Breast epithelium (tissue), 3 donors: Measurements from ENCODE around the gene SIK3.

Experiments used
- CTCF ChIP-seq, 3 donors: fragments of 450-650 bp; IDR thresholded peaks; one replicate each; pipeline ENCODE4 v1.5.1; 2016 to 2017; ENCODE audit warnings: antibody characterized with exemption in 3 of 3, mild to moderate bottlenecking in 3 of 3, moderate library complexity in 3 of 3
- POLR2A ChIP-seq: fragments of 450-650 bp; IDR thresholded peaks from one replicate; pipeline ENCODE4 v1.6.1; 2016; ENCODE audit warnings: antibody characterized with exemption, mild to moderate bottlenecking, moderate library complexity
- POLR2AphosphoS5 ChIP-seq, 3 donors: sonication (generic); formaldehyde crosslinking; IDR thresholded peaks; one replicate each; pipeline ENCODE4 v1.6.1; 2017; ENCODE audit warnings: antibody characterized with exemption in 3 of 3

- no peak for TF ChIP-seq CTCF (IDR thresholded peaks at IDR 0.05)
- no peak for TF ChIP-seq POLR2A
- TF ChIP-seq POLR2AphosphoS5 (IDR thresholded peaks at IDR 0.05), result no peak
Observed at GRCh38 chr11:116830184-116830912, 267.9 kb downstream of the SIK3 start.
